ENCODE results near the gene OVOL2.
"Not testable (repeated sequence)": the region's sequence is repeated elsewhere in the genome, so short reads cannot be mapped to it uniquely, and the experiment has no call there.

The OVOL2 gene

GRCh38 chr20:18091623-18092022 lies 33.9 kb upstream of the OVOL2 start:
- TF ChIP-seq CTCF (IDR thresholded peaks at IDR 0.05; ENCODE audit: borderline replicate concordance, insufficient read depth, low read depth, low read length), result no peak

GRCh38 chr20:18090477-18090876 lies 32.8 kb upstream of the OVOL2 start:
- no peak overlapping the region for H3K4me3 ChIP-seq (ENCODE audit: low read depth, low read length)
- no peak for TF ChIP-seq CTCF (IDR thresholded peaks at IDR 0.05; ENCODE audit: borderline replicate concordance, insufficient read depth, low read depth, low read length)

More at GRCh38 chr20:18091623-18092022, 33.9 kb upstream of the OVOL2 start:
- no peak overlapping the region for H3K4me3 ChIP-seq (ENCODE audit: low read depth, low read length)

- TF ChIP-seq CTCF (IDR thresholded peaks at IDR 0.05; ENCODE audit: borderline replicate concordance, insufficient read depth, low read depth, low read length), result no peak
- H3K4me3 ChIP-seq (ENCODE audit: low read depth, low read length), result no peak overlapping the region
These were observed 32.3 kb upstream of the OVOL2 start for GRCh38 chr20:18090044-18090443.

GRCh38 chr20:18088841-18089240 lies 31.1 kb upstream of the OVOL2 start:
- H3K4me3 ChIP-seq (ENCODE audit: low read depth, low read length), result not testable (repeated sequence)

- H3K4me3 ChIP-seq (ENCODE audit: low read depth, low read length), result not testable (repeated sequence)
These were observed 30.6 kb upstream of the OVOL2 start for GRCh38 chr20:18088298-18088697.

- TF ChIP-seq CTCF (IDR thresholded peaks at IDR 0.05; ENCODE audit: borderline replicate concordance, insufficient read depth, low read depth, low read length), result no peak
- no peak overlapping the region for H3K4me3 ChIP-seq (ENCODE audit: low read depth, low read length)
These were observed 29.3 kb upstream of the OVOL2 start for GRCh38 chr20:18087054-18087453.

- not testable (repeated sequence) for H3K4me3 ChIP-seq (ENCODE audit: low read depth, low read length)
These were observed 23.1 kb upstream of the OVOL2 start for GRCh38 chr20:18080836-18081235.

- TF ChIP-seq CTCF (IDR thresholded peaks at IDR 0.05; ENCODE audit: borderline replicate concordance, insufficient read depth, low read depth, low read length), result no peak
- H3K4me3 ChIP-seq (ENCODE audit: low read depth, low read length), result no peak overlapping the region
These were observed 22.1 kb upstream of the OVOL2 start for GRCh38 chr20:18079756-18080353.

GRCh38 chr20:18077157-18077556 lies 19.4 kb upstream of the OVOL2 start:
- H3K4me3 ChIP-seq (ENCODE audit: low read depth, low read length), result no peak overlapping the region
- no peak for TF ChIP-seq CTCF (IDR thresholded peaks at IDR 0.05; ENCODE audit: borderline replicate concordance, insufficient read depth, low read depth, low read length)

Data from GM12875 (cell line).